DOHH2 (cell line): ENCODE results near the gene RBM12.

Source experiments
- H3F3A ChIP-seq: fragments of 200-600 bp; sonication (generic), shearing (Covaris generic); 2 replicates; pipeline ENCODE4 v1.6.0; 2016; ENCODE audit warnings: antibody characterized with exemption, mild to moderate bottlenecking; ENCODE audit not compliant: control insufficient read depth, insufficient read depth
- H3K27ac ChIP-seq: fragments of 200-600 bp; sonication (generic); 2 replicates; pipeline ENCODE4 v1.5.1; 2014; ENCODE audit warnings: low read depth, mild to moderate bottlenecking, low read length, moderate library complexity
- H3K27me3 ChIP-seq: fragments of 200-600 bp; sonication (generic); 2 replicates; pipeline ENCODE4 v1.6.1; 2014; ENCODE audit warnings: mild to moderate bottlenecking, low read length, mixed read lengths; ENCODE audit not compliant: control insufficient read depth
- H3K36me3 ChIP-seq: fragments of 200-600 bp; sonication (generic); 2 replicates; pipeline ENCODE4 v1.6.1; 2014; ENCODE audit warnings: mild to moderate bottlenecking, low read length, moderate library complexity, mixed read lengths; ENCODE audit not compliant: control insufficient read depth
- H3K4me1 ChIP-seq: fragments of 200-600 bp; sonication (generic); 2 replicates; pipeline ENCODE4 v1.6.1; 2014; ENCODE audit warnings: mild to moderate bottlenecking, low read length, mixed read lengths; ENCODE audit not compliant: control insufficient read depth
- H3K4me2 ChIP-seq: fragments of 200-600 bp; sonication (generic); 2 replicates; pipeline ENCODE4 v1.6.0; 2014; ENCODE audit warnings: mild to moderate bottlenecking, low read length, moderate library complexity
- H3K4me3 ChIP-seq: fragments of 200-600 bp; sonication (generic); 2 replicates; pipeline ENCODE4 v1.5.1; 2014; ENCODE audit warnings: mild to moderate bottlenecking, low read length, mixed read lengths
- H3K79me2 ChIP-seq: fragments of 200-600 bp; sonication (generic); 2 replicates; pipeline ENCODE4 v1.6.1; 2014; ENCODE audit warnings: mild to moderate bottlenecking, low read length, mixed read lengths; ENCODE audit not compliant: control insufficient read depth
- H3K9me2 ChIP-seq: fragments of 200-600 bp; sonication (generic); replicated peaks from 2 replicates; pipeline ENCODE4 v1.6.1; 2014; ENCODE audit warnings: mild to moderate bottlenecking, low read length, mixed read lengths; ENCODE audit not compliant: control insufficient read depth
- H3K9me3 ChIP-seq: fragments of 200-600 bp; sonication (generic); 2 replicates; pipeline ENCODE4 v1.6.1; 2014; ENCODE audit warnings: antibody characterized with exemption, low read length, mixed read lengths; ENCODE audit not compliant: control insufficient read depth, insufficient read depth
- H4K20me1 ChIP-seq: fragments of 200-600 bp; sonication (generic); 2 replicates; pipeline ENCODE4 v1.6.0; 2014; ENCODE audit warnings: low read depth, mild to moderate bottlenecking, antibody characterized with exemption, low read length, moderate library complexity; ENCODE audit not compliant: control insufficient read depth, insufficient read depth
- CTCF ChIP-seq: fragments of 200-600 bp; sonication (generic); IDR thresholded peaks from one replicate; pipeline ENCODE4 v1.5.1; 2014; ENCODE audit warnings: antibody characterized with exemption, mild to moderate bottlenecking, low read depth, low read length; ENCODE audit not compliant: poor library complexity, severe bottlenecking
- EZH2phosphoT487 ChIP-seq: fragments of 200-600 bp; sonication (generic); IDR thresholded peaks from 2 replicates; pipeline ENCODE4 v1.6.1; 2017; ENCODE audit warnings: borderline replicate concordance, mild to moderate bottlenecking, antibody characterized with exemption, low read length, moderate library complexity, mixed read lengths

RBM12 gene

DNA sequence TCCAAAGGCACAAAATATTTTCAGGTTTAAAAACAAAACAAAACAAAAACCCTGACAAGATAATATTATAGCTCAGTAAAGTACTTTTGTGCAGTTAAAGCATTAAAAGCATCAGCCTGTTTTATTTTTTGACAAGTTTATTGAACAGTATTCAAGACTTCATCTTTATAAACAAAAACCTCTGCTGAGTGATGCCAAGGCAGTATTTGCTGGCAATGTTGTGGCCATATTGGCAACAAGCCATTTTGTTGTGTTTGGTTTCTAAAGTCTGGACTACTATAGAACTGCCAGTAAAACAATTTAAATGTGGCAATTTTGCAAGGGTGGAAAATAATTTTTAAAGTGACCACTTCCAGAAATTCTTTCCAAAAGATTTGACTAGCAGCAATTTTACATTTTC, 15.9 kb downstream of the RBM12 start:
- H3K27me3 ChIP-seq = no peaks in the 10 kb centered on the region
- H3K9me3 ChIP-seq = no peaks in the 10 kb centered on the region
- H3F3A ChIP-seq = peaks cover 20% of the 10 kb centered on the region
- H3K9me2 ChIP-seq = no peaks in the 10 kb centered on the region
- peaks cover 25% of the 10 kb centered on the region for H4K20me1 ChIP-seq
- H3K4me2 ChIP-seq = no peak overlapping the region
- H3K27ac ChIP-seq = no peak overlapping the region
- H3K4me1 ChIP-seq = no peaks in the 10 kb centered on the region
- TF ChIP-seq CTCF (no peak), EZH2phosphoT487 (no peak)
- H3K4me3 ChIP-seq = no peak overlapping the region
- H3K79me2 ChIP-seq = peaks cover 91% of the 10 kb centered on the region
- H3K36me3 ChIP-seq = peaks cover 57% of the 10 kb centered on the region

GRCh38 chr20:35644806-35645205, 19.9 kb downstream of the RBM12 start:
- Histone ChIP-seq H3K27me3 (no peaks in the 10 kb centered on the region), H3K4me3 (no peak overlapping the region), H3K36me3 (peaks cover 19% of the 10 kb centered on the region), H3F3A (peaks cover 21% of the 10 kb centered on the region), H3K9me2 (no peaks in the 10 kb centered on the region), H3K4me1 (no peaks in the 10 kb centered on the region), H3K79me2 (peaks cover 81% of the 10 kb centered on the region), H4K20me1 (peaks cover 17% of the 10 kb centered on the region; the same call in 1 of the 2 replicates), H3K9me3 (no peaks in the 10 kb centered on the region), H3K4me2 (no peak overlapping the region), H3K27ac (no peak overlapping the region)
- TF ChIP-seq CTCF (no peak), EZH2phosphoT487 (no peak)

DNA sequence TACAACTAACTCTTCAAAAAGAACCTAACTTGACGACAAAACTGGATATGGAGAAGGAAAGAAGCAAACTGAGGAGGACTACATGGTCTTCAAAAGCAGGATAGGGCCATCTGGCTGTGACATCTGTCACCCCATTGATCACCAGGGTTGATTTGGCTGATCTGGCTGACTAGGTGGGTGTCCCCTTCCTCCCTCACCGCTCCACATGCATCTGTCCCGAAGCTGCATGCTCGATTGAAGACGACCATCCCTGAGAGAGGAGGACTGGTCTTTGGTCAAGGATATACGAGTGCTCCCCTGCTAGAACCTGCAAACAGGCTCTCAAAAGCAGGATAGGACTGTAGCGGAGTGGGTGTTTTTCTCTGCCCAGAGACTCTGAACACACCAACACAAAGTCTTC, 21.7 kb downstream of the RBM12 start:
- H3K9me3 ChIP-seq = no peaks in the 10 kb centered on the region
- peaks cover 17% of the 10 kb centered on the region; the same call in 1 of the 2 replicates for H4K20me1 ChIP-seq
- no peak overlapping the region for H3K4me2 ChIP-seq
- H3K79me2 ChIP-seq = peaks cover 79% of the 10 kb centered on the region
- H3K27me3 ChIP-seq = no peaks in the 10 kb centered on the region
- no peak overlapping the region for H3K4me3 ChIP-seq
- H3K9me2 ChIP-seq = no peaks in the 10 kb centered on the region
- H3K4me1 ChIP-seq = no peaks in the 10 kb centered on the region
- no peak overlapping the region for H3K27ac ChIP-seq
- TF ChIP-seq CTCF (no peak), EZH2phosphoT487 (no peak)
- peaks cover 15% of the 10 kb centered on the region for H3F3A ChIP-seq
- H3K36me3 ChIP-seq = 0 out of 2 replicates have a peak, but pooled peaks cover 2% of the 10 kb centered on the region

- Histone ChIP-seq H3K9me2 (no peaks in the 10 kb centered on the region), H3K9me3 (no peaks in the 10 kb centered on the region), H3K27ac (no peak overlapping the region), H3F3A (peaks cover 15% of the 10 kb centered on the region), H4K20me1 (peaks cover 19% of the 10 kb centered on the region; the same call in 1 of the 2 replicates), H3K4me2 (no peak overlapping the region), H3K4me3 (no peak overlapping the region), H3K36me3 (0 out of 2 replicates have a peak, but pooled peaks cover 2% of the 10 kb centered on the region), H3K4me1 (no peaks in the 10 kb centered on the region), H3K79me2 (peaks cover 83% of the 10 kb centered on the region), H3K27me3 (no peaks in the 10 kb centered on the region)
- no peak for TF ChIP-seq CTCF
- no peak for TF ChIP-seq EZH2phosphoT487
These were observed 23.0 kb downstream of the RBM12 start for GRCh38 chr20:35641743-35642142.
